ENCODE data around the gene SNTG2. TPM values are rescaled to one million over a fixed set of nuclear protein-coding genes. Genes with fewer than 3 reads are reported as not detected.

SNTG2 gene
- total and polyA plus RNA-seq, 2 donors (not counting 3 experiments of a cell fraction or from before 2014, with no cell fraction given) = not detected

DNA sequence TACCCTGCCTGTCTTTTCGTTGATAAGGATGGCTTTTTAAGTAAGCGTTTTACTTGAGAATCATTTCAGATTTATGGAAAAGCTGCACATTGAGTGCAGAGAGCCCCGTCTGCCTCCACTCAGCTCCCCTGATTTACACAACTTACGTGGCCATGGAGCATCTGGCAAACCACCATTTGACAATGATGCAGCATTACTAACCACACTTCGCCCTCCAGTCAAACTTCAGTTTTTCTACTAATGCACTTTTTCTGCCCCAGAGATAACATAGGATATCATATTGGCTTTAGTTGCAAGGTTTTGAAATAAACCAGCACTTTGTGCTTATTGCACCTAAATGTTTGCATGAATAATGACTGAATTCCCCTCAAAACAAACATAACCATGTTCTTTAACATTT lies 297.5 kb downstream of the SNTG2 start:
- BruUV-seq (replicated peaks) = no TSS peak
- CTCF ChIA-PET = no interaction called here

More for the DNA sequence above, 297.5 kb downstream of the SNTG2 start:
- dilution Hi-C loops (cut with MboI; ENCODE audit: extremely low pct_ligation_motif_present, low sequenced_read_pairs) (no loop called here), intact Hi-C loops (cut with micrococcal nuclease) (no loop called here)
- POLR2A ChIA-PET = no interaction called here
- H3K9me3 ChIP-seq (replicated peaks; ENCODE audit: control insufficient read depth, insufficient read depth, low read length) = peaks cover 11% of the 10 kb centered on the region
- no peak overlapping the region for H3K4me3 ChIP-seq (replicated peaks in 1 of 3; ENCODE audit: insufficient read depth in 1 of 3, low read depth in 1 of 3, low read length in 3 of 3)
- no peak overlapping the region for H3K4me2 ChIP-seq (ENCODE audit: insufficient read depth, low read length)
- H2AFZ ChIP-seq (ENCODE audit: low read depth, low read length) = no peak overlapping the region
- no peaks in the 10 kb centered on the region for H4K20me1 ChIP-seq (replicated peaks; ENCODE audit: control insufficient read depth, extremely low read depth, insufficient read depth, low read length)
- FAIRE-seq (no peak), DNase-seq (ENCODE audit: low read depth, low spot score) (no peak)
- no peaks in the 10 kb centered on the region for H3K9me1 ChIP-seq (replicated peaks; ENCODE audit: control insufficient read depth, extremely low read depth, insufficient read depth, low read length)
- H3K79me2 ChIP-seq (ENCODE audit: control insufficient read depth, insufficient read depth, low read length) = no peaks in the 10 kb centered on the region
- H3K9ac ChIP-seq (replicated peaks; ENCODE audit: extremely low read depth, insufficient read depth, low read length) = no peak overlapping the region
- H3K27me3 ChIP-seq (ENCODE audit: control insufficient read depth in 2 of 2, insufficient read depth in 2 of 2, low read length in 2 of 2) = no peaks in the 10 kb centered on the region
- H3K27ac ChIP-seq (ENCODE audit: insufficient read depth, low read depth, low read length) = no peak overlapping the region
- no peaks in the 10 kb centered on the region for H3K36me3 ChIP-seq (ENCODE audit: control insufficient read depth in 2 of 2, extremely low read depth in 1 of 2, insufficient read depth in 2 of 2, low read length in 2 of 2)
- no peaks in the 10 kb centered on the region for H3K4me1 ChIP-seq (ENCODE audit: control insufficient read depth, extremely low read depth, insufficient read depth, low read length)
- TF ChIP-seq FOS (IDR thresholded peaks at IDR 0.05; ENCODE audit: borderline replicate concordance, insufficient read depth, low read length) (no peak), POLR2AphosphoS5 (IDR thresholded peaks at IDR 0.05; ENCODE audit: insufficient read depth, low read depth, low read length) (no peak), EZH2 (IDR thresholded peaks at IDR 0.05; ENCODE audit: borderline replicate concordance, low read depth, low read length, severe bottlenecking) (no peak), MYC (IDR thresholded peaks at IDR 0.05; ENCODE audit: low read depth, low read length) (no peak), POLR2A (IDR thresholded peaks at IDR 0.05; ENCODE audit: low read depth, low read length) (no peak), JUN (IDR thresholded peaks at IDR 0.05; ENCODE audit: borderline replicate concordance, insufficient read depth, insufficient read length, low read depth) (no peak), GATA2 (IDR thresholded peaks at IDR 0.05; ENCODE audit: insufficient read depth, insufficient read length, low read depth, low read length) (no peak)
- TF ChIP-seq, protein P1, sequence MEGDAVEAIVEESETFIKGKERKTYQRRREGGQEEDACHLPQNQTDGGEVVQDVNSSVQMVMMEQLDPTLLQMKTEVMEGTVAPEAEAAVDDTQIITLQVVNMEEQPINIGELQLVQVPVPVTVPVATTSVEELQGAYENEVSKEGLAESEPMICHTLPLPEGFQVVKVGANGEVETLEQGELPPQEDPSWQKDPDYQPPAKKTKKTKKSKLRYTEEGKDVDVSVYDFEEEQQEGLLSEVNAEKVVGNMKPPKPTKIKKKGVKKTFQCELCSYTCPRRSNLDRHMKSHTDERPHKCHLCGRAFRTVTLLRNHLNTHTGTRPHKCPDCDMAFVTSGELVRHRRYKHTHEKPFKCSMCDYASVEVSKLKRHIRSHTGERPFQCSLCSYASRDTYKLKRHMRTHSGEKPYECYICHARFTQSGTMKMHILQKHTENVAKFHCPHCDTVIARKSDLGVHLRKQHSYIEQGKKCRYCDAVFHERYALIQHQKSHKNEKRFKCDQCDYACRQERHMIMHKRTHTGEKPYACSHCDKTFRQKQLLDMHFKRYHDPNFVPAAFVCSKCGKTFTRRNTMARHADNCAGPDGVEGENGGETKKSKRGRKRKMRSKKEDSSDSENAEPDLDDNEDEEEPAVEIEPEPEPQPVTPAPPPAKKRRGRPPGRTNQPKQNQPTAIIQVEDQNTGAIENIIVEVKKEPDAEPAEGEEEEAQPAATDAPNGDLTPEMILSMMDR (IDR thresholded peaks at IDR 0.05; ENCODE audit: extremely low read depth in 1 of 2, insufficient read depth in 1 of 2, low read depth in 1 of 2, low read length in 2 of 2) = no peak
- TF ChIP-seq, protein P2, sequence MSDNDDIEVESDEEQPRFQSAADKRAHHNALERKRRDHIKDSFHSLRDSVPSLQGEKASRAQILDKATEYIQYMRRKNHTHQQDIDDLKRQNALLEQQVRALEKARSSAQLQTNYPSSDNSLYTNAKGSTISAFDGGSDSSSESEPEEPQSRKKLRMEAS (IDR thresholded peaks at IDR 0.05; ENCODE audit: insufficient read depth, insufficient read length) = no peak
